K562 (cell line): ENCODE results near the gene ZNF480. TPM values are rescaled to one million over a fixed set of nuclear protein-coding genes. Genes with fewer than 3 reads are reported as not detected.

Experiments used
- AFF4 ChIP-seq: sonication (generic); formaldehyde crosslinking; IDR thresholded peaks from 2 replicates; pipeline ENCODE4 v1.8.0; 2023; ENCODE audit warnings: mild to moderate bottlenecking, missing genetic modification reagents
- ARHGAP35 ChIP-seq: fragments of 450-650 bp; IDR thresholded peaks from 2 replicates; pipeline ENCODE4 v1.6.1; 2018; ENCODE audit not compliant: partially characterized antibody
- CCNT2 ChIP-seq: IDR thresholded peaks from 2 replicates; pipeline ENCODE4 v1.6.1; 2011; ENCODE audit warnings: borderline replicate concordance, low read depth, mild to moderate bottlenecking, moderate library complexity, mixed read lengths, low read length; ENCODE audit not compliant: insufficient read length; ENCODE audit errors: extremely low read depth
- DIDO1 ChIP-seq: fragments of 450-650 bp; IDR thresholded peaks from 2 replicates; pipeline ENCODE4 v1.6.1; 2016; ENCODE audit warnings: low read depth, missing biosample characterization, missing genetic modification characterization
- FIP1L1 ChIP-seq: fragments of 200-400 bp; formaldehyde crosslinking; IDR thresholded peaks from 2 replicates; pipeline ENCODE4 v1.6.1; 2018; ENCODE audit warnings: mild to moderate bottlenecking, low read depth, low read length; ENCODE audit not compliant: poor library complexity, severe bottlenecking
- FOSL1 ChIP-seq: fragments of 200-800 bp; sonication (Bioruptor generic); conservative IDR thresholded peaks from 2 replicates; pipeline ENCODE4 v1.6.1; 2016; ENCODE audit warnings: missing genetic modification characterization, missing compliant biosample characterization
- FOXP1 ChIP-seq: sonication (generic); formaldehyde crosslinking; IDR thresholded peaks from 2 replicates; pipeline ENCODE4 v1.8.0; 2022; ENCODE audit warnings: mild to moderate bottlenecking, missing genetic modification reagents
- GATAD2A ChIP-seq: fragments of 450-650 bp; IDR thresholded peaks from 2 replicates; pipeline ENCODE4 v1.6.1; 2017
- KAT8 ChIP-seq: fragments of 450-650 bp; IDR thresholded peaks from 2 replicates; pipeline ENCODE4 v1.6.1; 2016; ENCODE audit warnings: low read depth, mild to moderate bottlenecking
- KDM4B ChIP-seq, 2 experiments: fragments of 450-650 bp in 1 of 2; sonication (generic) in 1 of 2; IDR thresholded peaks; 2 replicates each; pipeline ENCODE4 v1.6.1; 2016 to 2017; ENCODE audit warnings: borderline replicate concordance in 2 of 2, antibody characterized with exemption in 1 of 2, low read depth in 1 of 2, mild to moderate bottlenecking in 1 of 2
- MBD2 ChIP-seq: sonication (generic); IDR thresholded peaks from 2 replicates; pipeline ENCODE4 v1.6.1; 2016; ENCODE audit warnings: low read depth, borderline replicate concordance
- MEIS2 ChIP-seq: fragments of 450-650 bp; IDR thresholded peaks from 2 replicates; pipeline ENCODE4 v1.6.1; 2014; ENCODE audit warnings: mild to moderate bottlenecking; ENCODE audit not compliant: partially characterized antibody
- MTA1 ChIP-seq: fragments of 450-650 bp; IDR thresholded peaks from 2 replicates; pipeline ENCODE4 v1.6.1; 2017; ENCODE audit warnings: borderline replicate concordance
- MTA3 ChIP-seq: fragments of 450-650 bp; formaldehyde crosslinking; IDR thresholded peaks from 2 replicates; pipeline ENCODE4 v1.6.1; 2017; ENCODE audit warnings: mild to moderate bottlenecking, borderline replicate concordance
- NRF1 ChIP-seq, 2 experiments: fragments of 450-650 bp; IDR thresholded peaks in 1 of 2; conservative IDR thresholded peaks in 1 of 2; 2 replicates each; pipeline ENCODE4 v1.6.1; 2014; ENCODE audit warnings: mild to moderate bottlenecking in 2 of 2
- PCBP2 ChIP-seq: fragments of 200-400 bp; formaldehyde crosslinking; IDR thresholded peaks from 2 replicates; pipeline ENCODE4 v1.6.1; 2018; ENCODE audit warnings: low read length, low read depth, mild to moderate bottlenecking, moderate library complexity; ENCODE audit not compliant: poor library complexity, severe bottlenecking
- RBM25 ChIP-seq: fragments of 200-400 bp; formaldehyde crosslinking; IDR thresholded peaks from 2 replicates; pipeline ENCODE4 v1.6.1; 2018; ENCODE audit warnings: low read length, low read depth, moderate library complexity; ENCODE audit not compliant: severe bottlenecking
- RCOR1 ChIP-seq, 2 experiments: IDR thresholded peaks; 2 replicates each; pipeline ENCODE4 v1.6.1; 2012; ENCODE audit warnings: low read depth in 2 of 2, low read length in 2 of 2, borderline replicate concordance in 1 of 2, improper control_type of control experiment in 1 of 2
- SP1 ChIP-seq: sonication (generic); formaldehyde crosslinking; IDR thresholded peaks from 2 replicates; pipeline ENCODE4 v1.8.1; 2022; ENCODE audit warnings: mild to moderate bottlenecking, missing genetic modification reagents
- TAF1 ChIP-seq: IDR thresholded peaks from 2 replicates; pipeline ENCODE4 v1.6.1; 2011; ENCODE audit warnings: mild to moderate bottlenecking, low read length, moderate library complexity; ENCODE audit not compliant: insufficient read depth, control insufficient read depth, severe bottlenecking; ENCODE audit errors: extremely low read depth
- TAF9B ChIP-seq: fragments of 450-650 bp; IDR thresholded peaks from 2 replicates; pipeline ENCODE4 v1.6.1; 2018; ENCODE audit warnings: mild to moderate bottlenecking; ENCODE audit not compliant: partially characterized antibody
- TBP ChIP-seq: optimal IDR thresholded peaks from 2 replicates; pipeline ENCODE3; 2011; ENCODE audit warnings: low read depth, low read length, improper control_type of control experiment
- TEAD1 ChIP-seq, 2 experiments: fragments of 450-650 bp in 1 of 2; sonication (generic) in 1 of 2; formaldehyde crosslinking; IDR thresholded peaks; 2 replicates each; pipeline versions ENCODE4 v1.4.0 to v1.8.0; 2020 to 2022; ENCODE audit warnings: mild to moderate bottlenecking in 2 of 2, missing genetic modification reagents in 1 of 2
- ZNF12 ChIP-seq: sonication (generic); formaldehyde crosslinking; IDR thresholded peaks from 2 replicates; pipeline ENCODE4 v1.4.0; 2020; ENCODE audit warnings: mild to moderate bottlenecking, missing genetic modification reagents
- ZNF436 ChIP-seq: fragments of 250-450, 450-650 bp; sonication (Bioruptor Pico); formaldehyde crosslinking; IDR thresholded peaks from 2 replicates; pipeline ENCODE4 v1.7.0; 2020; ENCODE audit warnings: mild to moderate bottlenecking
- polyA plus RNA-seq, 8 experiments: library from polyadenylated mRNA; depleted of rRNA in 4 of 8; stranded (reverse) in 5 of 8; unstranded in 3 of 8; fragments of >200 nt; fragmentation: Nextera tagmentation in 2 of 8; fragmentation: Illumina TruSeq in 1 of 8; extraction: Ambion mirVana in 2 of 8; extraction: Trizol in 1 of 8; gene quantifications; 2 replicates each; pipeline versions ENCODE4 v1.2.1 to v1.2.3, GENCODE V29; 2011 to 2014; ENCODE audit warnings: inconsistent platforms in 1 of 8, missing spikeins in 1 of 8
- total RNA-seq, 7 experiments: library from RNA; depleted of rRNA in 6 of 7; stranded (reverse); fragments of >200 nt in 6 of 7; fragmentation: Illumina TruSeq in 2 of 7; extraction: Trizol in 2 of 7; gene quantifications; 2 replicates each; pipeline versions ENCODE4 v1.2.1 to v1.2.3, GENCODE V29; 2011 to 2021; ENCODE audit warnings: low replicate concordance in 1 of 7

Gene ZNF480
- total and polyA plus RNA-seq, 9 of the 15 experiments (the other 6 are each of a cell fraction or from before 2014, with no cell fraction given) = 10.4 to 31.1 (median 22.3) TPM

GRCh38 chr19:52269338-52270261 lies 27.4 kb upstream of the ZNF480 start, which contains the start of gene ZNF766 (continued):
- peak; percentile 94 for TF ChIP-seq NRF1 (conservative IDR thresholded peaks at IDR 0.05 in 1 of 2, IDR thresholded peaks at IDR 0.05 in 1 of 2)
- peak in 1 of 2 experiments; percentile 53; a peak in 1 of 4 replicates for TF ChIP-seq KDM4B (IDR thresholded peaks at IDR 0.05; ENCODE audit: borderline replicate concordance in 2 of 2, low read depth in 1 of 2)
- peak; percentile 80 for TF ChIP-seq TAF1
- peak; percentile 39 for TF ChIP-seq RBM25
- TF ChIP-seq PCBP2 = no peak
- TF ChIP-seq GATAD2A = no peak
- peak; percentile 91 for TF ChIP-seq SP1
- TF ChIP-seq TBP = peak; percentile 76
- no peak for TF ChIP-seq MTA3
- TF ChIP-seq TEAD1 (CRISPR knock-in tag; IDR thresholded peaks at IDR 0.05) = peak in 1 of 2 experiments; percentile 43; a peak in 1 of 4 replicates
- TF ChIP-seq RCOR1 (IDR thresholded peaks at IDR 0.05; ENCODE audit: borderline replicate concordance in 1 of 2, low read depth in 2 of 2, low read length in 2 of 2) = no peak
- TF ChIP-seq DIDO1 = no peak
- no peak; the same call in 1 of the 2 replicates for TF ChIP-seq FOSL1 (tag)
- TF ChIP-seq FIP1L1 = no peak
- no peak for TF ChIP-seq KAT8
- no peak for TF ChIP-seq ZNF436 (CRISPR knock-in tag)
- peak; percentile 74 for TF ChIP-seq CCNT2
- TF ChIP-seq MBD2 = peak; percentile 51; the same call in 1 of the 2 replicates
- TF ChIP-seq ARHGAP35 = no peak
- TF ChIP-seq TAF9B = peak; percentile 72
- TF ChIP-seq MTA1 = no peak
- peak; percentile 75; the same call in 1 of the 2 replicates for TF ChIP-seq AFF4 (CRISPR knock-in tag)
- peak; percentile 38; the same call in 1 of the 2 replicates for TF ChIP-seq FOXP1
- no peak for TF ChIP-seq ZNF12
- peak; percentile 52 for TF ChIP-seq MEIS2
